IMR-90 (cell line): ENCODE data around the gene CAB39. TPM values are rescaled to one million over a fixed set of nuclear protein-coding genes. Genes with fewer than 3 reads are reported as not detected.

Experiments
- ATAC-seq: fragments of 200-7000 bp; cut with Tn5 transposase; 2 replicates; pipeline ENCODE4 v1.9.1; 2020; ENCODE audit warnings: low read depth, mild to moderate bottlenecking, moderate library complexity
- BruUV-seq: library from RNA; stranded (reverse); fragments of 400-500 nt; replicated peaks from 2 replicates; lab custom pipeline; 2021; lab: Mats Ljungman, UMichigan
- CTCF ChIA-PET: fragments of 300-600 bp; formaldehyde crosslinking; extraction: SDS; loops from one replicate; lab custom pipeline; 2021; ENCODE audit warnings: antibody characterized with exemption; lab: Yijun Ruan, JAX
- POLR2A ChIA-PET: fragments of 300-600 bp; sonication (Branson Sonifier 250); formaldehyde crosslinking; loops from one replicate; lab custom pipeline; 2022; ENCODE audit warnings: antibody characterized with exemption; ENCODE audit not compliant: unreplicated experiment; lab: Charles Lee
- DNase-seq: peaks from one replicate; pipeline ENCODE4 v3.0.0; 2013
- H2AFZ ChIP-seq: replicated peaks from 2 replicates; pipeline ENCODE3; 2013; ENCODE audit warnings: low read length, mild to moderate bottlenecking; ENCODE audit not compliant: poor library complexity
- H2AK5ac ChIP-seq: 2 replicates; pipeline ENCODE4 v1.6.1; 2013; ENCODE audit warnings: low read depth, low read length, inconsistent platforms
- H2AK9ac ChIP-seq: replicated peaks from 2 replicates; pipeline ENCODE3; 2013; ENCODE audit warnings: mild to moderate bottlenecking, low read depth, low read length, moderate library complexity; ENCODE audit not compliant: poor library complexity
- H2BK120ac ChIP-seq: 2 replicates; pipeline ENCODE4 v1.6.1; 2013; ENCODE audit warnings: low read depth, low read length, inconsistent platforms
- H2BK15ac ChIP-seq: 3 replicates; pipeline ENCODE4 v1.6.1; 2013; ENCODE audit warnings: low read depth, low read length, inconsistent platforms
- H2BK20ac ChIP-seq: 2 replicates; pipeline ENCODE4 v1.6.1; 2013; ENCODE audit warnings: low read depth, mild to moderate bottlenecking, inconsistent platforms, low read length, moderate library complexity
- H2BK5ac ChIP-seq: 2 replicates; pipeline ENCODE4 v1.6.1; 2013; ENCODE audit warnings: mild to moderate bottlenecking, low read depth, low read length, inconsistent platforms; ENCODE audit not compliant: poor library complexity, severe bottlenecking
- H3K14ac ChIP-seq: replicated peaks from 2 replicates; pipeline ENCODE4 v1.6.1; 2013; ENCODE audit warnings: low read depth, low read length, inconsistent platforms
- H3K18ac ChIP-seq: 2 replicates; pipeline ENCODE4 v1.6.1; 2013; ENCODE audit warnings: low read depth, low read length, control low read depth
- H3K23ac ChIP-seq: 2 replicates; pipeline ENCODE4 v1.6.1; 2013; ENCODE audit warnings: low read depth, low read length, inconsistent platforms
- H3K27ac ChIP-seq: 2 replicates; pipeline ENCODE4 v1.5.1; 2013; ENCODE audit warnings: mild to moderate bottlenecking, control low read depth, low read length; ENCODE audit not compliant: insufficient read depth
- H3K27me3 ChIP-seq: 2 replicates; pipeline ENCODE4 v1.6.1; 2013; ENCODE audit warnings: low read length; ENCODE audit not compliant: control insufficient read depth, insufficient read depth
- H3K36me3 ChIP-seq: 2 replicates; pipeline ENCODE4 v1.6.1; 2013; ENCODE audit warnings: low read length, mixed read lengths; ENCODE audit not compliant: control insufficient read depth, insufficient read depth
- H3K4ac ChIP-seq: 2 replicates; pipeline ENCODE4 v1.6.1; 2013; ENCODE audit warnings: low read depth, low read length, inconsistent platforms
- H3K4me1 ChIP-seq: 2 replicates; pipeline ENCODE4 v1.6.1; 2013; ENCODE audit warnings: low read length, mixed read lengths; ENCODE audit not compliant: control insufficient read depth, insufficient read depth
- H3K4me2 ChIP-seq: 2 replicates; pipeline ENCODE4 v1.6.1; 2013; ENCODE audit warnings: low read depth, mild to moderate bottlenecking, control low read depth, low read length, moderate library complexity
- H3K4me3 ChIP-seq: 2 replicates; pipeline ENCODE4 v1.5.1; 2013; ENCODE audit warnings: low read depth, mild to moderate bottlenecking, control low read depth, low read length, moderate library complexity; ENCODE audit not compliant: insufficient read depth
- H3K56ac ChIP-seq: 2 replicates; pipeline ENCODE4 v1.6.1; 2013; ENCODE audit warnings: low read length, inconsistent platforms; ENCODE audit not compliant: insufficient read depth; ENCODE audit errors: extremely low read depth
- H3K79me1 ChIP-seq, 2 experiments: 2 replicates each; pipeline ENCODE4 v1.6.1; 2013; ENCODE audit warnings: low read length in 2 of 2, inconsistent platforms in 1 of 2, low read depth in 1 of 2
- H3K9ac ChIP-seq: 2 replicates; pipeline ENCODE4 v1.6.1; 2013; ENCODE audit warnings: low read depth, low read length, control low read depth
- H3K9me1 ChIP-seq: 2 replicates; pipeline ENCODE4 v1.6.1; 2013; ENCODE audit warnings: low read length, inconsistent platforms; ENCODE audit not compliant: insufficient read depth
- H3K9me3 ChIP-seq: 2 replicates; pipeline ENCODE4 v1.6.1; 2013; ENCODE audit warnings: low read length; ENCODE audit not compliant: control insufficient read depth, insufficient read depth
- H4K20me1 ChIP-seq: 2 replicates; pipeline ENCODE4 v1.6.1; 2013; ENCODE audit warnings: low read length, inconsistent platforms; ENCODE audit not compliant: insufficient read depth
- H4K5ac ChIP-seq: 2 replicates; pipeline ENCODE4 v1.6.1; 2013; ENCODE audit warnings: mild to moderate bottlenecking, low read depth, low read length, control low read depth
- H4K8ac ChIP-seq, 2 experiments: 2 replicates each; pipeline ENCODE4 v1.6.1; 2013; ENCODE audit warnings: low read depth in 2 of 2, low read length in 2 of 2, control low read depth in 1 of 2, inconsistent platforms in 1 of 2
- H4K91ac ChIP-seq: 2 replicates; pipeline ENCODE4 v1.6.1; 2013; ENCODE audit warnings: low read depth, low read length, inconsistent platforms; ENCODE audit not compliant: insufficient read depth
- CEBPB ChIP-seq: IDR thresholded peaks from 2 replicates; pipeline ENCODE4 v1.6.1; 2012; ENCODE audit warnings: low read depth, low read length, improper control_type of control experiment
- RCOR1 ChIP-seq: IDR thresholded peaks from 2 replicates; pipeline ENCODE4 v1.6.1; 2012; ENCODE audit warnings: mild to moderate bottlenecking, low read length, improper control_type of control experiment; ENCODE audit not compliant: insufficient replicate concordance
- WGBS, 2 experiments: methylation state at CpG; one replicate each; pipeline versions ENCODE4 v1.1.5 to v1.1.7; 2013; ENCODE audit warnings: missing lambda C conversion rate in 2 of 2; ENCODE audit not compliant: insufficient read length in 1 of 2; ENCODE audit errors: extremely low coverage in 2 of 2; 5-methylcytosine and 5-hydroxymethylcytosine counted together
- dilution Hi-C: fragments of 300-500 bp; cut with HindIII; formaldehyde crosslinking; loops from one replicate; pipeline ENCODE4 v1.14.3; 2018; ENCODE audit warnings: low sequenced_read_pairs; ENCODE audit not compliant: unreplicated experiment
- in situ Hi-C: fragments of 300-500 bp; cut with MboI; formaldehyde crosslinking; loops from 3 replicates; pipeline ENCODE4 v1.14.3; 2019; ENCODE audit warnings: low sequenced_read_pairs, inconsistent platforms, mixed read lengths
- intact Hi-C: fragments of 100-400 bp; cut with micrococcal nuclease; formaldehyde crosslinking; loops from 2 replicates; pipeline ENCODE4 v1.10.0; 2022
- polyA plus RNA-seq, 3 experiments: library from polyadenylated mRNA; depleted of rRNA; stranded (reverse); fragments of >200 nt; gene quantifications; 2 replicates each; pipeline ENCODE4 v1.2.3, GENCODE V29; 2012; ENCODE audit warnings: low replicate concordance in 1 of 3
- total RNA-seq: library from RNA; depleted of rRNA; stranded (reverse); fragments of >200 nt; gene quantifications from 2 replicates; pipeline ENCODE4 v1.2.3, GENCODE V29; 2012

Gene CAB39
- total and polyA plus RNA-seq, 2 of the 4 experiments (the other 2 are of a cell fraction): 38.2 to 71.7 TPM

DNA sequence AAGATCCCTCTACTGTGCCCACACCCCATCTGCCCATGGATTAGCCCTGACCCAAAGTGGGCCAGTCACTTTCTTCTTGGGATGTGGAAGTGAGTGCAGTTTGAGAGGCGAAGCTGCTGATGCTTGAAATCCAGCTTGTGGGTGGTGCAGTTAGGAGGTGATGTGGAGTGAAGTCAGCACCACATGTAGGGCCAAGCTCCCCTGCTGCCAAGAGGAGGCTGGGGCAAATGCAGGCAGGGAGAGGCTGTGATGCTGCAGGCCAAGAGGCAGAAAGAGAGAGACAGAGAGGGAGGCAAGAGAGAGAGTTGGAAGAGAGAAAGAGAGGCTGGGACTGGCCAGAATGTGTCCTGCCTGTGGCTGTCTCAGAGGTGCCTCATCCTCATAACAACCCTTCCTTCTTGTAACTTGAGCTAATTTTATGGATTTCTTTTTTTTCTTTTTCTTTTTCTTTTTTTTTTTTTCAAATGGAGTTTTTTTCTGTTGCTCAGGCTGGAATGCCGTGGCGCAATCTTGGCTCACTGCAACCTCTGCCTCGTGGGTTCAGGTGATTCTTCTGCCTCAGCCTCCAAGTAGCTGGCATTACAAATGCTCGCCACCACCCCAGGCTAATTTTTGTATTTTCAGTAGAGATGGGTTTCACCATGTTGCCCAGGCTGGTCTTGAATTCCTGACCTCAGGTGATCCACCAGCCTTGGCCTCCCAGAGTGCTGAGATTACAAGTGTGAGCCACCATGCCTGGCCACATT, 35.3 kb upstream of the CAB39 start:
- H2BK20ac ChIP-seq: peak overlapping the region; percentile 27
- H3K23ac ChIP-seq: no peak overlapping the region
- TF ChIP-seq RCOR1 (no peak), CEBPB (peak; percentile 84)
- WGBS, 2 experiments: no CpG with 5 or more reads among the region's 5 CpGs
- ATAC-seq: peak; percentile 70
- H4K5ac ChIP-seq: no peak overlapping the region
- peak overlapping the region; percentile 9; the same call in 1 of the 2 replicates for H2BK120ac ChIP-seq
- dilution Hi-C loops: no loop called here
- no peak overlapping the region for H3K56ac ChIP-seq
- peak; percentile 73 for DNase-seq
- H3K18ac ChIP-seq: no peak overlapping the region
- no peak overlapping the region for H3K9ac ChIP-seq
- no peaks in the 10 kb centered on the region for H3K36me3 ChIP-seq
- H4K20me1 ChIP-seq: no peaks in the 10 kb centered on the region
- H2AK9ac ChIP-seq: peak overlapping the region; percentile 38
- no peak overlapping the region for H3K4me2 ChIP-seq
- H4K91ac ChIP-seq: no peak overlapping the region
- no TSS peak for BruUV-seq
- peak overlapping the region; percentile 67 for H2AFZ ChIP-seq
- H3K4me1 ChIP-seq: peaks cover 9% of the 10 kb centered on the region
- intact Hi-C loops: no loop called here
- H3K9me1 ChIP-seq: peaks cover 2% of the 10 kb centered on the region; the same call in 1 of the 2 replicates
- H2BK5ac ChIP-seq: peak overlapping the region; percentile 46
- CTCF ChIA-PET: interaction anchor here (0.6 kb wide), 1 partner anchor 96 kb away, joined by 4 read pairs; no protein-coding TSS in a partner anchor
- 0 out of 2 replicates have a peak overlapping the region, but pooled peaks have one; percentile 20 for H2AK5ac ChIP-seq
- peak overlapping the region; percentile 34; the same call in 1 of the 3 replicates for H2BK15ac ChIP-seq
- no peaks in the 10 kb centered on the region; the same call in 1 of the 2 replicates for H3K27me3 ChIP-seq
- H3K4me3 ChIP-seq: no peak overlapping the region
- H3K14ac ChIP-seq: 0 out of 2 replicates have a peak overlapping the region, but pooled peaks have one; percentile 39
- H3K27ac ChIP-seq: 0 out of 2 replicates have a peak overlapping the region, but pooled peaks have one; percentile 40
- in situ Hi-C loops: no loop called here
- H4K8ac ChIP-seq: peak overlapping the region in 1 of 2 experiments; percentile 31; a peak in 1 of 4 replicates
- 0 out of 2 replicates have a peak overlapping the region, but pooled peaks have one; percentile 1 for H3K4ac ChIP-seq
- H3K79me1 ChIP-seq: no peaks in the 10 kb centered on the region
- peaks cover 3% of the 10 kb centered on the region for H3K9me3 ChIP-seq
- POLR2A ChIA-PET: interaction anchor here (0.6 kb wide), 1 partner anchor 13 kb away, joined by 7 read pairs; no protein-coding TSS in a partner anchor
